GM12872 (cell line): ENCODE data around the gene GOLGA6C.
"Not testable (repeated sequence)": the region's sequence is repeated elsewhere in the genome, so short reads cannot be mapped to it uniquely, and the experiment has no call there.

Source experiments
- CTCF ChIP-seq: IDR thresholded peaks from 3 replicates; pipeline ENCODE4 v1.5.1; 2011; ENCODE audit warnings: low read depth, mild to moderate bottlenecking, low read length, moderate library complexity; ENCODE audit not compliant: insufficient read depth

GOLGA6C gene, protein sequence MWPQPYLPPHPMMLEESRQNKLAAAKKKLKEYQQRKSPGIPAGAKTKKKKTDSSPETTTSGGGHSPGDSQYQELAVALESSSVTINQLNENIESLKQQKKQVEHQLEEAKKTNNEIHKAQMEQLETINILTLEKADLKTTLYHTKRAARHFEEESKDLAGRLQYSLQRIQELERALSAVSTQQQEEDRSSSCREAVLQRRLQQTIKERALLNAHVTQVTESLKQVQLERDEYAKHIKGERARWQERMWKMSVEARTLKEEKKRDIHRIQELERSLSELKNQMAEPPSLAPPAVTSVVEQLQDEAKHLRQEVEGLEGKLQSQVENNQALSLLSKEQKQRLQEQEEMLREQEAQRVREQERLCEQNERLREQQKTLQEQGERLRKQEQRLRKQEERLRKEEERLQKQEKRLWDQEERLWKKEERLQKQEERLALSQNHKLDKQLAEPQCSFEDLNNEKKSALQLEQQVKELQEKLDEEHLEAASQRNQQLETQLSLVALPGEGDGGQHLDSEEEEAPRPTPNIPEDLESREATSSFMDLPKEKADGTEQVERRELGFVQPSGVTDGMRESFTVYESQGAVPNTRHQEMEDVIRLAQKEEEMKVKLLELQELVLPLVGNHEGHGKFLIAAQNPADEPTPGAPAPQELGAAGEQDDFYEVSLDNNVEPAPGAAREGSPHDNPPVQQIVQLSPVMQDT

GRCh38 chr15:75258034-75258433 lies at the start of gene GOLGA6C:
TSS of gene GOLGA6C (plus strand) at chr15:75258334. CDS start at chr15:75258599, 265 bp downstream.
- not testable (repeated sequence) for TF ChIP-seq CTCF

- no peak for TF ChIP-seq CTCF
Observed at GRCh38 chr15:75208501-75209288, 49.4 kb upstream of the GOLGA6C start.

DNA sequence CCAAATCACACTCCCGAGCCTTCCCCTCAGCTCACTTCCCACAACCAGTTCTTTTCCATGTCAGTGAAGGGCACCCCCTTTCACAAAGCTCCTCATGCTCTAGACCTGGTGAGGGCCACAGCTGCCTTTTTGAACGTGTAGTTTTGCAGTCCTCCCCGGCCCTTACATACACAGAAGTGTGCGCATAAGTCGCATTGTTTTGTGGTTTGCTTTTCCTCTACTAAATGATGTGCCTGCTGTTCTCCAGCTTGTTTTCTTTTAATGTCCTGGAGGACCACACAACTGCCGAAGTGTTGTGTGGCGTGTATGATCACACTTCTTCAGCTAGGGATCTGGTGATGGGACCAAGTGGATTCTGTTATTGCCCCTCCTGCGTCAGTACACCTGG lies 48.9 kb upstream of the GOLGA6C start:
- no peak for TF ChIP-seq CTCF

GRCh38 chr15:75210811-75211230 lies 47.3 kb upstream of the GOLGA6C start:
- no peak for TF ChIP-seq CTCF

- no peak for TF ChIP-seq CTCF
Observed at GRCh38 chr15:75211436-75212199, 46.5 kb upstream of the GOLGA6C start.

GRCh38 chr15:75212200-75212858 lies 45.8 kb upstream of the GOLGA6C start:
- no peak for TF ChIP-seq CTCF
